ENCODE measurements around the gene TLCD5. TPM values are rescaled to one million over a fixed set of nuclear protein-coding genes. Genes with fewer than 3 reads are reported as not detected.

The TLCD5 gene
- total RNA-seq, 4 donors from 2014 or later: 0.72 to 1.7 (median 1.5) TPM

Other genes with a start within 250 kb of the TLCD5 start
- 1,000 to 10,000 TPM; 1,092 to 1,522 (median 1,226) TPM for gene TRIM29, start 187.2 kb upstream of the TLCD5 start, total RNA-seq
- gene OAF, start 114.3 kb upstream of the TLCD5 start, total RNA-seq: 10 to 100 TPM in 2 of 4 donors, 1 to 10 TPM in 2; 3.0 to 15.4 (median 9.1) TPM
- 100 to 1,000 TPM in 3 of 4 donors, 10 to 100 TPM in 1; 74.1 to 112 (median 103) TPM for gene POU2F3, start 85.2 kb upstream of the TLCD5 start, total RNA-seq
- gene ARHGEF12, start 11.1 kb downstream of the TLCD5 start, total RNA-seq: 100 to 1,000 TPM; 124 to 153 (median 132) TPM
- under 1 TPM in 2 of 4 donors, not detected in 2; 0.06 to 0.67 TPM for gene GRIK4, start 186.4 kb downstream of the TLCD5 start, total RNA-seq

Data from lower leg skin (tissue), 4 donors.